ENCODE data around the gene CAMTA2. TPM values are rescaled to one million over a fixed set of nuclear protein-coding genes. Genes with fewer than 3 reads are reported as not detected.
A peak's percentile ranks its signal among the peaks of the same experiment; 100 is the strongest.

The CAMTA2 gene
- total RNA-seq, 2 experiments from 2014 or later = 73.2 to 80.1 TPM

DNA sequence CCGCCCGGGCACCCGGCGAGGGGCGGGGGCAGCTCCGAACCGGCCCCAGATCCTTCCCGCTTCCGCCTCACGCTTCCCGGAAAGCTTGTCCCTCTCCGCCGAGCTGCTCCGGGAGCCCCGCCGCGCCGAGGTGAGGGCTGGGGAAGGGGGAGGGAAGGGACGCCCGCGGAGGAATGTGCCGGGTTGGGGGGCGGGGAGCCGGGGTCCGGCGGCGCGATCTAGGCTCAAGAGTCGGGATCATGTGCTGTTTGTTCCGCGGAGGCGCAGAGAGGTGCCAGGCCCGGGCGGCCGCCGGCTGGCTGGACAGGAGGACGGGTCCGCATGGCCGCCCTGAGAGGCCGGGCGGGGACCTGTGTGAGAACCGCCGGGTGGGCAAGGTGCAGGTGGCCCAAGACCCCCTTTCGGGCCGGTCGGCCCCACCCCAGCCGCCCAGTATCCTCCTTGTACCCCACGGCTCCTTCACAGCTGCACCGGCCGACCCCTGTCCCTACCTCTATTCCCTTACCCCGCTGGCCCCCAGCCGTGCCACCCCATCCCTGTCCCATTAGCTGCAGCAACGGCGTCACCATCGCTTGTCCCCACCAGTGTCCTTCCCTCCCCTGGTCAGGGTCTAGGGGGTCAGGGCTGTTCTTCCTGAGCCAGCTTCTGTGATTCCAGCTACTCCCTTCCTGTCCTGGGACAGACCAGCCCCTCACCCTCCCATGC is 10.7 kb upstream of the CAMTA2 start:
- Mint-ChIP-seq H3K27ac (peak overlapping the region; percentile 52), H3K36me3 (ENCODE audit: low read depth) (peaks cover 22% of the 10 kb centered on the region), H3K27me3 (no peaks in the 10 kb centered on the region)

DNA sequence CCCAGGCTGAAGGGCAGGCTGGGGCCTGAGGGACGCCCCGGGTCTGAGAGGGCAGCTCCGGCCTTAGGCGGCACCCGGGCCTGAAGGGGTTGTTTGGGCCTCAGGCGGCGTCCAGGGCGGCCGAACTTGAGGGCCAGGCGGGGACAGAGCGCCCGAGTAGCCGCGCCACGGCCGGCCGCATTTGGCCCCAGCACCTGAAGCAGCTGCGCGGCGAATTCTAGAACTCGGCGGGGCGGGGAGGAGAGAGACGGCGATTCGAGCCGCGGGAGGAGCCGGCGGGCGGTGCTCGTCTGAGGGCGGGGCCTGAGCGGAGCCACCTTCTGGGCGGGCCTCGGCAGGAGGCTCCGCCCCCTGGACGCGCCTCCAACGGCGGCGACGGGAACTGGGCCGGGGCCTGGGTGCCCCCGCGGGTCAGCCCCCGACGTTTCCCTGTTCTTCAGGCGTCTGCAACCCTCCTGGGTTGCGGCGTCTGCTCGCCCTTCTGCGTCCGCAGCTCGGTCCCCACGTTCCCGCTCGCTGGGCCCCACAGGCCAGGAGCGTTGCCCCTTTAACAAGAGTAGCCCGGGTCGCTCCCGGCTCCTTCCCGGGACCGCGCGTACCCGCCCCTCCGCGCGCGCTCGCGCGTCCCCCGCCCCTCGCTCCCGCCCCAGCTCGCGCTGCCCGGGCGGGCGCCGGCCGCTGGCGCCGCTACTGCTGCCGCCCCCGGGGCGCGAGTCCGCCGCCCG is 10.0 kb upstream of the CAMTA2 start, which contains the start of the genes INCA1 and KIF1C:
TSS of gene INCA1 (minus strand) at position 221 of the 725 bp plus-strand sequence. CDS start 3,085 bp downstream, outside the sequence.
TSS of gene KIF1C (plus strand) at position 649 of the 725 bp plus-strand sequence. CDS start 2,297 bp downstream, outside the sequence.
- no peaks in the 10 kb centered on the region for H3K27me3 Mint-ChIP-seq
- H3K4me3 Mint-ChIP-seq = peak within 1 kb of the TSS; percentile 79
- ChIA-PET CTCF (interaction anchor here (1.1 to 2.9 kb wide), 5 partner anchors 11 to 88 kb away, joined by 3 to 13 read pairs (median 5); partner anchors contain the start of genes CAMTA2 and SPAG7), POLR2A (interaction anchor here (0.5 to 4.6 kb wide), 11 partner anchors 8 to 58 kb away, joined by 3 to 43 read pairs (median 4); partner anchors contain the start of genes CAMTA2, PFN1, RNF167 and SLC25A11)
- peak within 1 kb of the TSS; percentile 52 for H3K27ac Mint-ChIP-seq
- peak; percentile 92 for DNase-seq
- H3K36me3 Mint-ChIP-seq (ENCODE audit: low read depth) = peaks cover 17% of the 10 kb centered on the region
- H3K9me3 Mint-ChIP-seq = no peaks in the 10 kb centered on the region
- peaks cover 26% of the 10 kb centered on the region for H3K4me1 Mint-ChIP-seq

More for the DNA sequence above, 10.7 kb upstream of the CAMTA2 start:
- ChIA-PET POLR2A (interaction anchor here (1.1 to 4.6 kb wide), 10 partner anchors 9 to 58 kb away, joined by 3 to 43 read pairs (median 5); partner anchors contain the start of genes CAMTA2, PFN1, RNF167 and SLC25A11), CTCF (interaction anchor here (0.9 to 2.9 kb wide), 4 partner anchors 11 to 89 kb away, joined by 3 to 13 read pairs (median 6); partner anchors contain the start of gene CAMTA2)
- DNase-seq = no peak
- H3K9me3 Mint-ChIP-seq = no peaks in the 10 kb centered on the region
- H3K4me1 Mint-ChIP-seq = peaks cover 26% of the 10 kb centered on the region
- peak overlapping the region; percentile 79 for H3K4me3 Mint-ChIP-seq

- DNase-seq = no peak
- POLR2A ChIA-PET = interaction anchor here (1.2 kb wide), 1 partner anchor 7 kb away, joined by 3 read pairs; no protein-coding TSS in a partner anchor
- CTCF ChIA-PET = interaction anchor here (1.5 to 1.8 kb wide), 2 partner anchors 14 to 68 kb away, joined by 4 to 7 read pairs; no protein-coding TSS in a partner anchor
- H3K4me3 Mint-ChIP-seq = no peak overlapping the region
- H3K27ac Mint-ChIP-seq = no peak overlapping the region
- H3K9me3 Mint-ChIP-seq = no peaks in the 10 kb centered on the region
- peaks cover 26% of the 10 kb centered on the region for H3K4me1 Mint-ChIP-seq
- no peaks in the 10 kb centered on the region for H3K27me3 Mint-ChIP-seq
- H3K36me3 Mint-ChIP-seq (ENCODE audit: low read depth) = peaks cover 5% of the 10 kb centered on the region
These were observed 6.7 kb upstream of the CAMTA2 start for GRCh38 chr17:4994081-4994595.

- no peak for DNase-seq
- POLR2A ChIA-PET = interaction anchor here (0.6 to 9.9 kb wide), 10 partner anchors 9 to 79 kb away, joined by 3 to 122 read pairs (median 4); partner anchors contain the start of genes ENO3, INCA1, KIF1C and PFN1
- peaks cover 40% of the 10 kb centered on the region for H3K4me1 Mint-ChIP-seq
These were observed 492 bp upstream of the CAMTA2 start for GRCh38 chr17:4987767-4988567.

DNA sequence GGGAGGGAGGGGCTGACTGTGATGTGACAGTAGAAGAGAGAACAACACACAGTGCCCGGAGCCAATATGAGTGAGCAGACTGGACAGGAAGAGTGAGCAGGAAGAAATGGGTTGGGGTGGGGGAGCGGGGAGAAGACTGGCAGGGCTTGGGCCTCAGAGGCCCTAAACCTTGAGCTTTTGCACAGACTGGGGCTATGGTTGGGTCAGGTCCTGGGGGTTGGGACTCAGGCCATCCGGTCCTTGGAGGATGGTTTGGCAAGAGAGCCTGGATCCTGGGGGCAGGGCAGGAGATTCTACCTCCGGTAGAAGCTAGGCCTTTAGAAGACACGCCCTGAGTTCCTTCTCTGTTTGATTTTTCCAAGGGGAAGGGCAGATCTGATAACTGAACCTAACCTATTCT is 1.1 kb downstream of the CAMTA2 start:
- ChIA-PET CTCF (interaction anchor here (0.7 to 3.7 kb wide), 11 partner anchors 11 to 196 kb away, joined by 3 to 22 read pairs (median 4); partner anchors contain the start of genes INCA1, KIF1C, RNF167 and SLC25A11), POLR2A (interaction anchor here (0.8 to 9.9 kb wide), 9 partner anchors 8 to 500 kb away, joined by 3 to 122 read pairs (median 4); partner anchors contain the start of genes C17orf107, DERL2, INCA1 and KIF1C)
- Mint-ChIP-seq H3K4me1 (peaks cover 44% of the 10 kb centered on the region), H3K9me3 (no peaks in the 10 kb centered on the region), H3K36me3 (ENCODE audit: low read depth) (peaks cover 28% of the 10 kb centered on the region), H3K27ac (peak overlapping the region; percentile 88), H3K4me3 (peak overlapping the region; percentile 88), H3K27me3 (no peaks in the 10 kb centered on the region)
- DNase-seq = peak; percentile 21

More at GRCh38 chr17:4987767-4988567, 492 bp upstream of the CAMTA2 start:
- H3K27ac Mint-ChIP-seq = peak overlapping the region; percentile 88
- H3K36me3 Mint-ChIP-seq (ENCODE audit: low read depth) = peaks cover 18% of the 10 kb centered on the region
- H3K27me3 Mint-ChIP-seq = no peaks in the 10 kb centered on the region
- CTCF ChIA-PET = interaction anchor here (0.8 to 3.7 kb wide), 13 partner anchors 7 to 198 kb away, joined by 3 to 22 read pairs (median 5); partner anchors contain the start of genes INCA1, KIF1C, RNF167 and SLC25A11
- no peaks in the 10 kb centered on the region for H3K9me3 Mint-ChIP-seq
- H3K4me3 Mint-ChIP-seq = peak overlapping the region; percentile 88

DNA sequence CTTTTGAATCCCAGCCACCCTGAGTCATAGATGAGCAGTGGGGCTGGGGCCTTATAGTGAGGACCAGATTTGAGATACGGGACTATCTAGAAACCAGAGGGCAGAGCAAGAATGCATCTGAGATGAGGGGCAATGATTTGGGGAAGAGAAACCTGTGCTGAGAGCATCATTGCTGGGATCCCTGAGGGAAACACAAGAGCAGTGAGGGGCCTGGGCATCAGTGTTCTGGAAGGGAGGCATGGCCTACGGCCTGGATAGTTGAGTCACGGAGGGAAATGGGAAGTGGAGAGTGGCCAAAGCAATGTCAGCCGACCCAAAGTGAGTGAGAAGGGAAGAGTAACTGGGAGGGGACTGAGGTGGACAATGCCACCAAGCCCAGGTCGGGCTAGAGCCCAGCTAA is 5.2 kb downstream of the CAMTA2 start:
- H3K27me3 Mint-ChIP-seq = no peaks in the 10 kb centered on the region
- no peak overlapping the region for H3K4me3 Mint-ChIP-seq
- peaks cover 35% of the 10 kb centered on the region for H3K4me1 Mint-ChIP-seq
- peaks cover 59% of the 10 kb centered on the region for H3K36me3 Mint-ChIP-seq (ENCODE audit: low read depth)
- CTCF ChIA-PET = interaction anchor here (1.6 to 1.8 kb wide), 2 partner anchors 15 to 49 kb away, joined by 4 to 9 read pairs; partner anchors contain the start of gene SPAG7
- H3K27ac Mint-ChIP-seq = no peak overlapping the region
- POLR2A ChIA-PET = interaction anchor here (1.2 to 9.9 kb wide), 2 partner anchors 15 to 38 kb away, joined by 5 to 122 read pairs; partner anchors contain the start of genes PFN1, RNF167, SLC25A11 and SPAG7
- no peaks in the 10 kb centered on the region for H3K9me3 Mint-ChIP-seq
- DNase-seq = no peak

- Mint-ChIP-seq H3K36me3 (ENCODE audit: low read depth) (peaks cover 61% of the 10 kb centered on the region), H3K27ac (peak overlapping the region; percentile 60), H3K4me1 (peaks cover 23% of the 10 kb centered on the region), H3K4me3 (no peak overlapping the region), H3K9me3 (no peaks in the 10 kb centered on the region), H3K27me3 (no peaks in the 10 kb centered on the region)
- CTCF ChIA-PET = interaction anchor here (0.5 to 2.4 kb wide), 13 partner anchors 10 to 84 kb away, joined by 3 to 8 read pairs (median 4); partner anchors contain the start of genes RNF167, SLC25A11 and SPAG7
- POLR2A ChIA-PET = interaction anchor here (0.6 to 3.4 kb wide), 7 partner anchors 9 to 62 kb away, joined by 3 to 24 read pairs (median 3); partner anchors contain the start of genes PFN1 and SPAG7
- DNase-seq = peak; percentile 45
These were observed 6.7 kb downstream of the CAMTA2 start for GRCh38 chr17:4980644-4981216.

- Mint-ChIP-seq H3K4me3 (no peak overlapping the region), H3K27me3 (no peaks in the 10 kb centered on the region), H3K4me1 (peaks cover 19% of the 10 kb centered on the region), H3K27ac (no peak overlapping the region), H3K9me3 (no peaks in the 10 kb centered on the region), H3K36me3 (ENCODE audit: low read depth) (peaks cover 70% of the 10 kb centered on the region)
- ChIA-PET CTCF (interaction anchor here (0.8 to 1.3 kb wide), 2 partner anchors 69 to 83 kb away, joined by 3 read pairs; no protein-coding TSS in a partner anchor), POLR2A (interaction anchor here (1.2 to 3.4 kb wide), 4 partner anchors 10 to 54 kb away, joined by 4 to 24 read pairs (median 6); partner anchors contain the start of genes PFN1 and SPAG7)
- DNase-seq = no peak
These were observed 8.7 kb downstream of the CAMTA2 start for GRCh38 chr17:4978726-4979125.

GRCh38 chr17:4974115-4974670 is 13.3 kb downstream of the CAMTA2 start:
- no peak overlapping the region for H3K27ac Mint-ChIP-seq
- POLR2A ChIA-PET = interaction anchor here (0.6 to 15.5 kb wide), 3 partner anchors 14 to 38 kb away, joined by 3 to 711 read pairs (median 78); partner anchors contain the start of genes CAMTA2, ENO3, PFN1 and RNF167
- H3K4me3 Mint-ChIP-seq = no peak overlapping the region
- DNase-seq = no peak
- CTCF ChIA-PET = no interaction called here
- no peaks in the 10 kb centered on the region for H3K9me3 Mint-ChIP-seq
- peaks cover 62% of the 10 kb centered on the region for H3K36me3 Mint-ChIP-seq (ENCODE audit: low read depth)
- H3K27me3 Mint-ChIP-seq = no peaks in the 10 kb centered on the region
- H3K4me1 Mint-ChIP-seq = peaks cover 14% of the 10 kb centered on the region

- peaks cover 14% of the 10 kb centered on the region for H3K4me1 Mint-ChIP-seq
- H3K27me3 Mint-ChIP-seq = no peaks in the 10 kb centered on the region
- no peak overlapping the region for H3K27ac Mint-ChIP-seq
- H3K36me3 Mint-ChIP-seq (ENCODE audit: low read depth) = peaks cover 56% of the 10 kb centered on the region
- ChIA-PET CTCF (no interaction called here), POLR2A (interaction anchor here (0.6 to 15.5 kb wide), 3 partner anchors 14 to 37 kb away, joined by 3 to 711 read pairs (median 78); partner anchors contain the start of genes CAMTA2, ENO3, PFN1 and RNF167)
- no peak for DNase-seq
- H3K4me3 Mint-ChIP-seq = no peak overlapping the region
- no peaks in the 10 kb centered on the region for H3K9me3 Mint-ChIP-seq
These were observed 14.0 kb downstream of the CAMTA2 start for GRCh38 chr17:4973256-4974114.

Data from activated CD4-positive, alpha-beta memory T cell treated with anti-CD3 and anti-CD28 coated beads, Interleukin-2, amount 10 ng/mL, durations not matched to agents 7 days and 5 days (primary cell).